Neural cell (in vitro differentiated cells): ENCODE data around the gene RUBCN.

Source experiments
- POLR2AphosphoS5 ChIP-seq: IDR thresholded peaks from 2 replicates; pipeline ENCODE4 v1.6.1; 2012
- TF ChIP-seq, protein P1 (sequence below): fragments of 450-650 bp; IDR thresholded peaks from 2 replicates; pipeline ENCODE4 v1.5.1; 2014; ENCODE audit warnings: antibody characterized with exemption, mild to moderate bottlenecking, moderate library complexity; ENCODE audit not compliant: poor library complexity, severe bottlenecking

DNA sequence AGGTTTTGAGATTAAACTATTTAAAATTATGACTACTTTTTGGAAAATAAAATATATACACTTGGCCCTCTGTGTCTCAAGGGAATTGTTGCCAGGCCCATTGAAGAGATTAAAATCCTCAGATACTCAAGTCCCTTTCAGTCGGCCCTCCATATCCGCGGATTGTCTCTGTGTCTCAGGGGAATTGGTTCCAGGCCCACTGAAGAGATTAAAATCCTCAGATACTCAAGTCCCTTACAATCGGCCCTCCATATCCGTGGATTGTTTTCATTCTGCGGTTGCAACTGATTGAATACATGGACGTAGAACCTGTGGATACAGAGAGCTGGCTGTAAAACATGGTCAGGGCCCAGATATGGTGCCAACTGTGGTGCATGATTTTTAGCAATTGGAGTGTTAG, 38.6 kb upstream of the RUBCN start:
- TF ChIP-seq POLR2AphosphoS5, result no peak
- TF ChIP-seq, protein P1, sequence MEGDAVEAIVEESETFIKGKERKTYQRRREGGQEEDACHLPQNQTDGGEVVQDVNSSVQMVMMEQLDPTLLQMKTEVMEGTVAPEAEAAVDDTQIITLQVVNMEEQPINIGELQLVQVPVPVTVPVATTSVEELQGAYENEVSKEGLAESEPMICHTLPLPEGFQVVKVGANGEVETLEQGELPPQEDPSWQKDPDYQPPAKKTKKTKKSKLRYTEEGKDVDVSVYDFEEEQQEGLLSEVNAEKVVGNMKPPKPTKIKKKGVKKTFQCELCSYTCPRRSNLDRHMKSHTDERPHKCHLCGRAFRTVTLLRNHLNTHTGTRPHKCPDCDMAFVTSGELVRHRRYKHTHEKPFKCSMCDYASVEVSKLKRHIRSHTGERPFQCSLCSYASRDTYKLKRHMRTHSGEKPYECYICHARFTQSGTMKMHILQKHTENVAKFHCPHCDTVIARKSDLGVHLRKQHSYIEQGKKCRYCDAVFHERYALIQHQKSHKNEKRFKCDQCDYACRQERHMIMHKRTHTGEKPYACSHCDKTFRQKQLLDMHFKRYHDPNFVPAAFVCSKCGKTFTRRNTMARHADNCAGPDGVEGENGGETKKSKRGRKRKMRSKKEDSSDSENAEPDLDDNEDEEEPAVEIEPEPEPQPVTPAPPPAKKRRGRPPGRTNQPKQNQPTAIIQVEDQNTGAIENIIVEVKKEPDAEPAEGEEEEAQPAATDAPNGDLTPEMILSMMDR, result no peak
